ENCODE results near the gene LIX1.
"Not testable (repeated sequence)": the region's sequence is repeated elsewhere in the genome, so short reads cannot be mapped to it uniquely, and the experiment has no call there.

LIX1 gene

DNA sequence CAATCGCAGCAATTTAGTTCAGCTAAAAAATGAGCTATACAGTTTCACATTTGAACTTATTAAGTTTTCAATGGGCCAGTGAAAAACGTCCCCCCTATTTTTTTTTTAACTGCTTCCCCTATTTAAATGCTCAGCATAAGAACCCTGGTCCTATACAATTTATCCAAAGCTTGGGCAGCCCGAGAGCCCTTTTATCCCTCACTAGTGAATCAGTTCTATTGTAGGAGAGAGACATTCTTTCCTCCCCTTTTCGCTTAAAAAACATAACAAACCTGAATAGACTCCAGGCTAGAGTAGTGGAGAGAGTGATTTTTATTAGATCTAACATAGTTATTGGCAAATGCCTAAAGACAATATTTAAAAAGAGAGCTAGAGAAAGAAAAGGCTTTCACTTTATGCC, 1.4 kb downstream of the LIX1 start:
- DNase-seq (ENCODE audit: low spot score), result no peak

DNA sequence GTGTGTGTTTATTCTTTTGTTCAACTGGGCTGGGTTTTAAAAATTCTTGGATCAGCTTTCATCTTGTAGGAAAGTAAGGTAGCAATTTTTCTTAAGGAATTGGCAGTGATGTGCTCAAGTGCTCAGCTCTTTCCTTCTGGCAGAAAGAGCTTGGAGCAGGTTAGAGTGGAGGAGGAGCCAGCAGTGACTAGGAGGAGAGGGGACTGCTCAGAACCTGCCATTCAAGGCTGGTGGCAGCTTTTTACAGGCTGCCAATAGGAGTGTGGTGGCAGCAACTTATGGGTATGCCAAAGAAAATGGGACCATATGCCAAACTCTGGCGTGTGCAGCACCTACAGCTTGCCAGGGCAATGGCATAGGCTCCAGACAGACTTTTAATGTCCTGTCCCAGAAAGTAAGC, 2.2 kb downstream of the LIX1 start:
- DNase-seq (ENCODE audit: low spot score), result not testable (repeated sequence)

DNA sequence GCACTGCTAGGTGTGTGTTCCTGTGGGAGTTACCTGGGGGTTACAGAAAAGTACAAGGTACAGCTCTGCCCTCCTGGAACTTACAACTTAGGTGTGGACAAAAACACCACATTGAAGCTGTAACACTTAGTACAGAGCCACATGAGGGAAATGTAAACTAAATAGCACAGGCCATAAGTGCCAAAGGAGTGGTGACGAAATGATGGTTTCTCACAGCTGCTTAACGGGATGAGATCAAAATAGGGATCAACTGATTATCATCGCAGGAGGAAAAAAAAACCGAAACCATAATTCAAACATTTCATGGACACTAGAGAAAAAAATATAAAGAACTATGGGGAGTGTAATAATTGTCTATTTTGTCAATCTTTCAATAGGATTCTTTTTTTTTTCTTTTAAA, 5.9 kb downstream of the LIX1 start:
- DNase-seq (ENCODE audit: low spot score), result no peak

DNA sequence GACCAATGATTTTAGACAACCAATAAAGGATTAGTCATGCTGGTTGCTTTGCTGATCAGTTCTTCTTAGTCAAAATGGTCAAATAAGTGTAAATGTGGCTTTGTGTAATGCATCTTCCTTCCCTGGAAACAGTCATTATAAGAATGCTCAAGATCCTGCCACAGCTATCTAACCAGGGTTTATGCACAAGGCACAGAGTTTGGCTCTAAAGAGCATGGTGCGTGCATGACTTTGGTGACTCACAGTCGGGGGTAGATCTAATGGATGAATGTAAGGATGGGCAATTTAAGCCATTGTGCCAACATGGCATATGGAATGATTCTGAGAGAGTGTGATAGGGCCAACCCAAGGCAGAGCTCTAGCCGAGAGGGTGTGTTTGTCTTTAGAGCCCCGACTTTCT, 6.5 kb downstream of the LIX1 start:
- peak; percentile 76 for DNase-seq (ENCODE audit: low spot score)

DNA sequence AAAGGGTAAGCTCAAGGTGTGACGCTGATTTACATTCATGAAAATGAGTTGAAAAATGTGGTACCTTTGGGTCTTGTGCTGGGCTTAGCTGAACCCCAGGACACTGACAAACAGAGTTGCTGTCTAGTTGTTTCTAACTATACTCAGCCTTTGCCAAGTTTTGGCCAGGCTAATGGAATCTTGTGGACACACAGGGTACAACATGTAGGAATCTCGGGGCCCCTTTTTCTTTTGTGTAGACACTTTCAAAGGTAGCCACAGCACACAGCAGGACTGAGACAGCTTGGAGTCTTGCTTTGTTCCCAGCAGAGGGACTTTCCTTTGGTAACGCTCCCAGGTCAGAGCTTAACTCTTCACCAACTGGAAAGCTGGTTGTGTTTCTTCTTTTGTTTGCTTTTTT, 7.8 kb downstream of the LIX1 start:
- DNase-seq (ENCODE audit: low spot score), result no peak

DNA sequence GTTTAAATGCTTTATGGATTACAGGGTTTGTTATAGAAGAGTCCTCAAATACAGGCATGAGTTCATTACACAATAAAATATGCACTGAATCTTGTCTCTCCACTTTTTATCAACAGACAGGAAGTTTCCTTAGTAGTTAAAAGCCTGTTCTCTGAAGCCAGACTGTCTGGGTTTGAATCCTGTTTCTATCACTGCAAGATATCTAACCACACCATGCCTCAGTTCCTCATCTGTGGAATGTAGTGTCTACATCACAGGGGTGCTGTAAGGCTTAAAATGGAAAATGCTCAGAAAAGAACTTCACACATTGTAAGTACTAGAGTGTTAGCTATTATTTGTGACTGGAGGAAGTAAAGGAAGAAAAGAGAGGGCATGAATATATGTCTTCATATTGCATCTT, 9.3 kb downstream of the LIX1 start:
- DNase-seq (ENCODE audit: low spot score), result no peak

DNA sequence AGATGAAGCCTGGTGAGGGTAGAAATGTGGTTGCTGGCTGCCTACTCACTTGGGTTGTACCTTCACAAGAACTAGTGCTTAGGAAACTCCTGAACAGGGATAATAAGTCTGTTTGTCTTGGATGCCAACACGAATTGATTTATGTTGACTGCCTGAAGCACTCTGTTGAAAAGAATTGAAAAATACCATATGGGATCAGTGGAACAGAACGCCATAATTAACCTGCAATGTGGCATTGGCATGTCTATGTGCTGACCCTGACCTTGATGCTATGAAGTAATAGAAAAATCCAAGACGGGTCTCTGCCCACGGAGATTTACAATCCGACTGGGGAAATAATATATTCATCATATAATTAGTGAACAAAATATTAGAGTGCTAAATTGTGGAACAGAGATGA, 10.5 kb downstream of the LIX1 start:
- no peak for DNase-seq (ENCODE audit: low spot score)

DNA sequence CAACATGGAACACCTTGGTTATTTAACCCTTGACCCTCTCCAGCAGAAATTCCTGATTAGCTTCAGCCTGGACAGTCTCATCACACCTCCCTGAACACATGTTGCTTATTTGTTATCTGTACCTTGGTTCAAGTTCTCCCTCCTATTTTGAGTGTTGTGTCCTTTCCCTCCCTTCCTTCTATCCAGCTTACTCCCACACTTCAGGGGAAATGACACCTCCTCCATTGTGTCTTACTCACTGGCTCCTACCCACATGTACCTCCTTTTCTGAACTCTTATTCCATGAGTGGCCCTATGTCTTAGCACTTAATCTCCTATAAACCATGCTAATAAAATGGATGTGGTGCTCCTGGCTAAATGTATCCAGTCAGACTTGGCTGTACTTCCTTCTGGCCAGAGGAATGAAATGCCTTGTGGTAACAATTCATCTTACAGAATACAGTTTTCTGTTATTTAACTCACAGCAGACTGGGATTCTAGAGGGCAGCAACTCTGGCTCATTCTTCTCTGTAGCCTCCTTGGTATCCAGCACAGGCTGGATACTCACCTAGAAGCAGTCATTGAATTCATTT, 11.2 kb downstream of the LIX1 start:
- DNase-seq (ENCODE audit: low spot score), result no peak

DNA sequence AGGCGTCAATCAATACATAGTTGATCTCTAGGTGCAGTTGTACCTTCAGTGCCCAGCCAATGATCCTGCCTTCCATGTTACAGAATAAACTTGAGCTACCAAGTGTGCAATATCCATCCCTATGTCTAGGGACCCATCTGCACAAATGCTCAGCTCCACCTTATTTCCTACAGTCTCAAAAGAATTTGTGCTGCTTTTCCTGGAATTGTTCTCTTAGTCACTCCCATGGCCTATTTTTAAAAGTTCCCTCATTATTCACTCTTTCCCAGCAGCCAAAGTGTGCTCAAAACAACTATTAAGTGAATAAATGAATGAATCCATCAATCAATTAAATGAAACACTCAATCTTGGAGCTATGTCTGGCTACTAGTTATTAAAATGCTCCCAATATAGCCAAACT, 14.7 kb downstream of the LIX1 start:
- no peak for DNase-seq (ENCODE audit: low spot score)

DNA sequence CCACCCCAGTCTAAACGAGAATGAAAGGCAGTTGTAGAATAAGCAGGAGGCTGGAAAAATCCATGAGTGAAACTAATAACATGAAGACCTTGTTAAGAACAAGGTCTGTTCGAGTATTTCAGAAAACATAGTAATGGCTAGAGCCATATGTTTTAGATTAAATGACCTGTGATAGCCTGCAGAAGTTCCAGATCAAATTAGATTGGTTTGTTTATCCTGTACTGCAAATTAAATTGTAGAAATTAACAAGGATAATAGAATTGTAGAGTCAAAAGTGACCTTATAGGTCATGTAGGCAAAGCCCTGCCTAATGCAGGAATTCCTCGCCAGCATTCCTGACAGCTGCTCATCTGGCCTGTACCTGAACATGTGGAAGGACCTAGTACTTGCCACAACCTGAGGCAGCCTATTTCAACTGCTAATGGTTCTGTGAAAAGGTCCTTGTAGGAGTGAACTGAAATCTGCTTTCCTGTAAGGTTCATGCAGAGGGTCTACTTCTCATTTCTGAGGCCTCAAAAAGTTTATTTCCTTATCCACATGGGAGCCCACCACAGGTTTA, 17.2 kb downstream of the LIX1 start:
- DNase-seq (ENCODE audit: low spot score), result no peak

DNA sequence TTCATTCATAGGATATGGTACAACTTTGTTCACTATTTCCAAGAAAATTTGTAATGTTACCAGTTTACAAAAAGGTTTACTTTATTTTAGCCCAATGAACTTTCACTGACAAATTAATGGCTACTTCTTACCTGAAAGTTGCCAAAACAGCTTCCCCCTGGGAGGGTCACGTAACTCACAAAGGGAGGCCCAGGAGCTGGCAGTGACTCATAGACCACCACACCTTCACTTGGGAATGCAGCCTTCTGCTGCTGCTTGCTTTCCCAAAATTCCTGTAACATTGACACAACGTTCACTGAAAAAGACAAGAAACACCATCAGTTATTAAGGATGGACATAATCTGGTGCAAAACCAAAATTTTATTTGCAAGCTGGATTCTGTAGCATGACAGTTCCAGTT, 18.1 kb downstream of the LIX1 start:
- no peak for DNase-seq (ENCODE audit: low spot score)

DNA sequence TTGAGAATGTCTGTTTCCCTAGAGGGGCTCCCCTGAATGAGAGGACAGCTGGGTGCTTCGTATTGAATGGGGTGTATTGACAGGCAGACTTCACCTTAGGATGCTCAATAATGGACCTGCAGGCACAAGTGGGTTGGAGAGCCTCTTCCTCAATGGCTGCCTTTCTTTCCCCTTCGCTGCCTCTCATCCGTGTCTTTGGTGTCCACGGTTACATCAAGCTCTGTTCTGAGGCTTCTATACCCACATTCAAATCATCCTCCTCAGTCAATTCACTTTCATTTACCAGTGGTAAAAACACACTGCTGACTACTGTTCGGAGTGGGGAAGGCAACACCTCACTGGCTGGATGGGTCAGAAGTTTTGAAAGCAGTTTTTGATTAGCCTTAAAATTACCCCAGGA, 20.6 kb downstream of the LIX1 start:
- no peak for DNase-seq (ENCODE audit: low spot score)

DNA sequence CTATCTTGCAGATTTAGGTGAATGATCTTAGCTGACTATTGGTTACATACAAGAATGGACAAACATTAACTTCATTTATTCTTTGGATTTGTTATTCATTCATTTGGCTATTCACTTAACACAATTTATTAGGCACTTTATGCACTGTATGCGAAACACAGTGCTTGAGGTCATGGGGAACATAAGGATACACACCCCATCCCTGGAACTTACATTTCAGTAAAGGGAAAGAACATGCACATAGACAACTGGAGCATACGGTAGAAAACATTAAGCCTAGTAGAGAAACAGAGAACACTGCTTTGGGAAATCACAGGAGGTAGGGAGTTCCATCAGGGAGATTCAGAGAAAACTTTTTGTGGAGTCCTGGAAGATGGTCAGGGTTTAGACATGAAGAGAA, 22.2 kb downstream of the LIX1 start:
- DNase-seq (ENCODE audit: low spot score), result no peak

DNA sequence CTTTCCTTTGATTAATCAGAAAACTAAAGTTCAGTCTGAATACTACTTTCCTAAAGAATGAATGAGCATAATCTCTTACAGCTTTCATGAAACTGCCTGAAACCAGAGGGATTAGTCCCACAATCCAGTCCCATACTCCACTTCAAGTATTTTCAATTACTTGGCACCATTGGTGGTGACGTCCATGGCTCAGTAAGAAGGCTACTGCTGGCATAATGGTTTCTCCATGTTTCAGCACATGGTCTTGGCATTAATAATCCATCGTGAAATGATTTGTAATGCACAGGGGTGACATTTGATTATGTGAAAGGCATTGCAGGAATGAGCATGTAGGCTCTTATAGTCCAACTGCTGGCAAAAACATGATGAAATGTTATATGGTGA, 23.4 kb downstream of the LIX1 start:
- DNase-seq (ENCODE audit: low spot score), result no peak

DNA sequence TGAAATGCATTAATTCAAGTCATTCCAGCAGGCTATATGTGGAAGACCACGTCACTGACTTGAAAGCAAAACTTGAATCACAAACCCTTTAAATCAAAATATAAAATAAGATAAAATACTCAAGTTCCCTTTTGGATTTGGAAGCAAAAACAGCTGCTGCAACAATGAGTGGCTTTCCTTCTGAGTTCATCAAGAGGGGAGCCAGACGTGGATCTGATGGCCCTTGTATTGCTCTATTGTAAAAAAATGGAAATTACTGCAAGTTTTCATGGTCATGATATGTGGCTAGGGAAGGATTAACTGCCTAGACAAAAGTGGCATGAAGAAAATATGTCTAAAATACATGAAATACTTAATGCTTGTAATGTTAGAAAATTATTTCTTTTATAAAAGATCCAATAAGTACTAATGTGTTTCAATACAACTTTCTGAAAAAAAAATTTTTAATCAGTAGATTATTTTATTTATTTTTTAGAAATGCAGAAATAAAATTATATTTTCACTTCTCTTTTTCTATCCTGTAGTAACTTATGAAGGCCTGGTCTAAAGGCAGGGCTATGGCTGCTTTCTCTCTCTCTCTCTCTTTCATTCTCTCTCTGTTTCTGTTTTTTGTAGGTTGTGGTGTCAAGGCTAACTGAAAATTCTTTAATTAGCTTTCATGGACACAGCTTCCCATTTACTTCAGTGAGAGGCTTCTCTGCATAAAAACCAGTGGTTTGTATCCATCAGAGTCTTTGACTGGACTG, 24.0 kb downstream of the LIX1 start:
- no peak for DNase-seq (ENCODE audit: low spot score)

DNA sequence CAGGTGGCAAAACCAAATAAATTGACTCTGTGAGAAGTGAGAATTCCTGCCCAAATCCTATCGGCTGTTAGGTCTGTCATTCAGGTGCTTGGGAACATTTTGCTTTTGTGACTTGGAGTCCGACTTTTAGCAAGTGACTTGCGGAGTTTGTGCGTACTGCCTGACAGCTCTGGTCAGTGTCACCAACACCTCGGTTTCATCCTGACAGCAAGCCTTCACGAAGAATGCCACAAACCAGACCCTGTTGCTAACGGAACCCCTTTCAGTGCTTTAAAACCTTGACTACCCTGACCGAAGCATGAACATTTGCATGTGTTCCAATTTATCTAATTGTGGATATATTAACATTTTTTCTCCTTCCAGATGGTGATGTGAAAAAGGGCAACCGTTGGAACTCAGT, 26.5 kb downstream of the LIX1 start:
- no peak for DNase-seq (ENCODE audit: low spot score)

DNA sequence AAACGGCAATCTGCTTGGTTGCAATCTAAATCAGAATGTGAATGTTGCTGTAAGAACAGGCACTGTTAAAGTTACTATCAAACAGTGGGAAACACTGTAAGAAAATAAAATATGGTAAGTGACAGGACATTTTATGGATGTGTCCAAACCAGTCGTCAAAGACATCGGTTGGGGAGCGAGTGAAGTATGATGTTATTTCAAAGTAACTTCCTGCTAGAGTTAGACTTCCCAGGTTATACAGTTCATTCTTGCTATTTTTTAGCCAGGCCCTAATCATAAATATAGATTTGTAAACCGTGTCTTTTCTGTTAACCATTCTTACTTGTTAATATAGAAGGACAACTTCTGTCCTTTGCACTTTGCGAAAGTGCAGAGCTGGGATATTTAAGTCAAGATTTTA, 30.2 kb downstream of the LIX1 start:
- no peak for DNase-seq (ENCODE audit: low spot score)

DNA sequence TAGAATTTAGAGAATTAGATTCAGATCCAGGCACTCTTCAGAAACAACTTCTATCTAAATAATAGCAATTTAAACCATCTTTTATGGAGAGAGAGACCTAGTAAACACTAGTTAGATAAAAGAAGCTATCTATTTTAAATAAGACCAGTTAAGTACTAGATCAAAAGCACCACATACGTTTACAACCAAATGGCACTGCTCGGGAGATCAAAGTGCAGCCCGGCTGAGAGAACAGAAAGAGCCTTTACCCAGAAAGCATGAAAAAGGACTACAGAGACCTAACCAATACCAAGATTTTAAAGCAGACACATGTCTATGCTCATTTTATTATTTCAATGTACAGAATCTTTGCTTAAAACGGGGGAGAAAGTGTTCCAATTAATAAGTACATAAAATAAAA, 30.8 kb downstream of the LIX1 start:
- DNase-seq (ENCODE audit: low spot score), result no peak

DNA sequence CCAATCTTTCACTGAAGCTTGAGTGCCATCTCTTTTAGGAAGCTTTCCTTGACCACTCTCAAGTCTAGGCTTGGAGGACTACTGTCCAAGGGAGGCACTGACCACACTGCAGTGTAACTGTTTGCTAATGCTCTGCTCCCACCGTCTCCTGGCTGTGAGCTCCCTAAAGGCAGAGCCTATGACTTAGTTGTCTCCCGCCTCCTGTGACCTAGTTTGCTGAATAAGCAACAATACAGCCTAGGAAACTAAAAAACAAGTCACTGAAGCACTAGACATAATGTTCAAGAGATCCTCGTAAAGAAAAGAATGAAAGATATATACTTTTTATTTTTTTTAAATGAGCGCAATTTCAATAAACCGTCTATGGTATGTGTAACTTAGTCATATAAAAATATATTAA, 31.4 kb downstream of the LIX1 start:
- no peak for DNase-seq (ENCODE audit: low spot score)

DNA sequence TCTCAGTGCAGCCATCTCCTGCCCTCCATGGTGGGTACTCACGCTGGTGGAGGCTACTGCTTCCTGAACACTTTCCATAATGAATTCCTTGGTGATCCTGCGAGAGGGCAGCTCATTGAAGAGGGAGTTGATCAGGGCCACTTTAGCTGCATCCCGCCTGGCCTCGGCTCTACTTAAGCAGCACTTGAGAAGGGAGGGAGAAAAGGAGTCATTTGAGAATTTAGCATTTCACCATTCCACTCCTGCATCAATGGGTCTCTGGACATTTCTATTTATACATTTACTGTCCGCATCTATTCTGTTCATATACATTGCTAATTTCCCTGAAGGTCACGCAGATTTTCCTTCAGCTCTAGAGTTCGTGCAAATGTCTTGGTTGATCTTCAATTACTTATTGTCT, 35.1 kb downstream of the LIX1 start:
- no peak for DNase-seq (ENCODE audit: low spot score)

DNA sequence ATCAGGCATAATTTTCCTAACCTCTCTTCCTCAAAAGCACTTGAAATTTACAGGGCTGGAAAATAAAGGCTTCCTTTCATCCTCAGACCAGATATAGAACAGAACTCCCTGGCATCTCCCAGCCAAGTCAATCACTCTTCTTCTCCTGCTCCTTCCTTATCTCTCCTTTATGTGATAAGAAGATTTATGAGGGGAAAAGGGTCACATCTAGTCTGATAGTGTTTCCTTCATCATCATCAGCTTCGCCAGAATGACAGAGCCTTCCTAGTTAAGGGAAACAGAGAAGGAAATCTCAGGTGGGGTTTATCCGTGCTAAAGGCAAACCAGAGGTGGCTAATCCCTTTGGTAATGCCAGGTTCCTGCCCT, 36.2 kb downstream of the LIX1 start:
- no peak for DNase-seq (ENCODE audit: low spot score)

DNA sequence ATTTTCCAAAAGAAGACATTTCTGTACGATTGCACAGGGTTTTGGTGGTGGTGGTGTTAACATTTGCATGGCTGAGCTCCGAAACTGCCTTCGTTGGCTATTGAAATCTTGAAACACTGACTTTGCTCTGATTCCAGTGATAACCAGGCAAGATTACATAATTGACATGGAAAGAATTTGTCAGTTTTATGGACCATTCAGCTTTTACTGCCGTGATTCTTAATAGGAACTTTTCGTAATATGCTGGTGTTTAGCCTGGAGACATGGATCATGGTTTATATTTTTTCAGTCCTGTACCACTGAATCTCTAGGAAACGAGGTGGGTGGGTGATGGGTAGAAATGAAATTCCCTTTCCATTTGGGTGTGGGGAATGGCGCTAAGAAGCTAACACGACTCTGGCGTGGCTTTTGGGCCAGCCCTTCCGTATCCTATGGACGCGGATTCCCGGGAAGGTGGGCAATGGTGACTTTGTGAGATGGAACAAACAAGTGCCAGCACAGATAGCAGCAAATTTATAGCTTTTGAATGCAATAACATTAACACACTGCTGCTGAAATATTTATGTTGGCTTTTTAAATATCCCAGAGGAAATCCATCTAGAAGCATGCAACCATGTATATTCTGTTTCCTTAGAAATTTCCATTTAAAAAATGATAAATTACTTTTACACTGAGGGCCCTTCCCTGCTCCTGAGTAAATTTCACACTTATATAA, 36.8 kb downstream of the LIX1 start:
- no peak for DNase-seq (ENCODE audit: low spot score)

DNA sequence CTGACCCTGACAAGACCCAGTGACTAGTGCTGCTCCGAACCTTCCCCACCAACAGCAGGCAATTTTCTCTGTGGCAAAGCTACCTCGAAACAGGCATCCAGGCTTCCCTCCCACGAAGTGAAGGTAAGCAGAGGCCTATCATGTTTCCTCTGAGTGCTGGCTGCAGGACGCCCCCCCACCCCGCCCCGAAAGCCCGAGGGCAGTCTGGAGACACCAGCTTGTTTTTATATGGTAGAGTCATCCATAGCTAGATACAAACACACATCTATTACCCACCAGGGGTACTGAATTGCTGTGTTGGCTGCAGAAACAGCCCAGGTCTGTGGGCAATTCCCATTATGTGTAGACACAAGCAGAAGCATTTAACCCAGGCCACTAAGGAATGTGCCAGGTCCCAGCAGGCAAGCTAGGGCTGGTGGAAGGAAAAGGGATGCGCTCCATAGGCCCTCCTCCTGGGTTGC, 40.4 kb downstream of the LIX1 start:
- no peak for DNase-seq (ENCODE audit: low spot score)

All from activated CD4-positive, alpha-beta T cell treated with anti-CD3 and anti-CD28 coated beads, Interleukin-2, Interleukin-4, amounts not matched to agents 100 ng/mL and 50 ng/mL, durations not matched to agents 16 hours and 8 hours (primary cell).